DMS53 treated with DMSO at 0.1 percent for 48 hours (cell line): ENCODE data around the gene PHLPP1.
A peak's percentile ranks its signal among the peaks of the same experiment; 100 is the strongest.

Experiments used
- DNase-seq: peaks from one replicate; lab custom pipeline; 2025; ENCODE audit not compliant: unreplicated experiment; lab: John Stamatoyannopoulos, UW

Gene PHLPP1

GRCh38 chr18:62933261-62933887 lies 218.0 kb downstream of the PHLPP1 start:
- DNase-seq, result peak; percentile 86

GRCh38 chr18:62935994-62936393 lies 220.7 kb downstream of the PHLPP1 start:
- DNase-seq, result no peak

GRCh38 chr18:62937065-62937464 lies 221.7 kb downstream of the PHLPP1 start:
- no peak for DNase-seq

GRCh38 chr18:62938006-62938405 lies 222.7 kb downstream of the PHLPP1 start:
- DNase-seq, result no peak

- DNase-seq, result no peak
Observed at GRCh38 chr18:62938487-62938886, 223.1 kb downstream of the PHLPP1 start.

- DNase-seq, result no peak
Observed at GRCh38 chr18:62939433-62939832, 224.1 kb downstream of the PHLPP1 start.

GRCh38 chr18:62939926-62940325 lies 224.6 kb downstream of the PHLPP1 start:
- DNase-seq, result no peak

- no peak for DNase-seq
Observed at GRCh38 chr18:62942578-62942977, 227.2 kb downstream of the PHLPP1 start.

GRCh38 chr18:62944454-62944853 lies 229.1 kb downstream of the PHLPP1 start:
- no peak for DNase-seq

GRCh38 chr18:62948788-62949187 lies 233.4 kb downstream of the PHLPP1 start:
- DNase-seq, result no peak

- no peak for DNase-seq
Observed at GRCh38 chr18:62950246-62950645, 234.9 kb downstream of the PHLPP1 start.

- DNase-seq, result no peak
Observed at GRCh38 chr18:62952807-62953206, 237.5 kb downstream of the PHLPP1 start.

GRCh38 chr18:62953663-62954062 lies 238.3 kb downstream of the PHLPP1 start:
- peak; percentile 33 for DNase-seq

GRCh38 chr18:62954366-62954765 lies 239.0 kb downstream of the PHLPP1 start:
- peak; percentile 97 for DNase-seq

- DNase-seq, result peak; percentile 61
Observed at GRCh38 chr18:62957885-62958472, 242.6 kb downstream of the PHLPP1 start.

GRCh38 chr18:62959481-62959880 lies 244.1 kb downstream of the PHLPP1 start:
- DNase-seq, result no peak

GRCh38 chr18:62963507-62963906 lies 248.2 kb downstream of the PHLPP1 start:
- DNase-seq, result no peak

- no peak for DNase-seq
Observed at GRCh38 chr18:62964432-62964831, 249.1 kb downstream of the PHLPP1 start.

GRCh38 chr18:62967089-62967488 lies 251.7 kb downstream of the PHLPP1 start:
- DNase-seq, result no peak

- DNase-seq, result no peak
Observed at GRCh38 chr18:62973689-62974088, 258.3 kb downstream of the PHLPP1 start.

GRCh38 chr18:62974388-62974787 lies 259.0 kb downstream of the PHLPP1 start:
- no peak for DNase-seq

- DNase-seq, result no peak
Observed at GRCh38 chr18:62974928-62975675, 259.8 kb downstream of the PHLPP1 start.
